Activated CD8-positive, alpha-beta memory T cell treated with anti-CD3 and anti-CD28 coated beads for 36 hours (primary cell): Measurements from ENCODE around the gene CPA5. TPM values are rescaled to one million over a fixed set of nuclear protein-coding genes. Genes with fewer than 3 reads are reported as not detected.

Experiments used
- CTCF ChIA-PET: fragments of 350-600 bp; sonication (Branson Sonifier 250); formaldehyde crosslinking; loops from one replicate; lab custom pipeline; 2021; ENCODE audit warnings: antibody characterized with exemption; lab: Charles Lee
- POLR2A ChIA-PET: fragments of 350-600 bp; sonication (Branson Sonifier 250); formaldehyde crosslinking; loops from one replicate; lab custom pipeline; 2021; ENCODE audit warnings: antibody characterized with exemption; lab: Charles Lee
- total RNA-seq, 2 experiments: library from RNA; stranded (reverse); gene quantifications; one replicate each; pipeline ENCODE4 v1.2.3, GENCODE V29; 2021

The CPA5 gene
- total RNA-seq, 2 experiments from 2014 or later: 2.1 to 3.2 TPM

- ChIA-PET POLR2A (no interaction called here), CTCF (interaction anchor here (1.0 to 1.1 kb wide), 2 partner anchors 8 to 15 kb away, joined by 3 read pairs; no protein-coding TSS in a partner anchor)
Observed at GRCh38 chr7:130356121-130356875, 11.7 kb downstream of the CPA5 start.

- ChIA-PET POLR2A (interaction anchor here (0.7 kb wide), 1 partner anchor 175 kb away, joined by 9 read pairs; no protein-coding TSS in a partner anchor), CTCF (interaction anchor here (1.0 to 1.1 kb wide), 2 partner anchors 9 to 16 kb away, joined by 3 read pairs; no protein-coding TSS in a partner anchor)
Observed at GRCh38 chr7:130356876-130357611, 12.4 kb downstream of the CPA5 start.

- ChIA-PET CTCF (no interaction called here), POLR2A (no interaction called here)
Observed at GRCh38 chr7:130358471-130358870, 13.9 kb downstream of the CPA5 start.

- CTCF ChIA-PET: no interaction called here
- POLR2A ChIA-PET: no interaction called here
Observed at GRCh38 chr7:130359276-130359857, 14.8 kb downstream of the CPA5 start.

GRCh38 chr7:130360518-130360917 lies 15.9 kb downstream of the CPA5 start:
- POLR2A ChIA-PET: no interaction called here

GRCh38 chr7:130361681-130362080 lies 17.1 kb downstream of the CPA5 start:
- ChIA-PET POLR2A (no interaction called here), CTCF (no interaction called here)

More at GRCh38 chr7:130360518-130360917, 15.9 kb downstream of the CPA5 start:
- CTCF ChIA-PET: no interaction called here

- POLR2A ChIA-PET: no interaction called here
- CTCF ChIA-PET: interaction anchor here (0.8 kb wide), 1 partner anchor 32 kb away, joined by 3 read pairs; no protein-coding TSS in a partner anchor
Observed at GRCh38 chr7:130362251-130362816, 17.7 kb downstream of the CPA5 start.

- CTCF ChIA-PET: interaction anchor here (0.8 kb wide), 1 partner anchor 31 kb away, joined by 3 read pairs; no protein-coding TSS in a partner anchor
- POLR2A ChIA-PET: interaction anchor here (0.9 kb wide), 1 partner anchor 157 kb away, joined by 3 read pairs; the partner anchor contains the start of gene TMEM209
Observed at GRCh38 chr7:130363026-130363847, 18.6 kb downstream of the CPA5 start.

- ChIA-PET POLR2A (interaction anchor here (0.9 kb wide), 1 partner anchor 159 kb away, joined by 3 read pairs; the partner anchor contains the start of gene TMEM209), CTCF (no interaction called here)
Observed at GRCh38 chr7:130364451-130364850, 19.8 kb downstream of the CPA5 start.

GRCh38 chr7:130365088-130365487 lies 20.5 kb downstream of the CPA5 start:
- CTCF ChIA-PET: no interaction called here

GRCh38 chr7:130365511-130366441 lies 21.2 kb downstream of the CPA5 start:
- CTCF ChIA-PET: no interaction called here
- POLR2A ChIA-PET: no interaction called here

More at GRCh38 chr7:130365088-130365487, 20.5 kb downstream of the CPA5 start:
- POLR2A ChIA-PET: no interaction called here

- ChIA-PET CTCF (no interaction called here), POLR2A (no interaction called here)
Observed at GRCh38 chr7:130366564-130366963, 21.9 kb downstream of the CPA5 start.

- CTCF ChIA-PET: no interaction called here
Observed at GRCh38 chr7:130367088-130367755, 22.6 kb downstream of the CPA5 start.

GRCh38 chr7:130367836-130368746 lies 23.5 kb downstream of the CPA5 start:
- CTCF ChIA-PET: interaction anchor here (0.6 kb wide), 1 partner anchor 496 kb away, joined by 4 read pairs; no protein-coding TSS in a partner anchor
- POLR2A ChIA-PET: no interaction called here

More at GRCh38 chr7:130367088-130367755, 22.6 kb downstream of the CPA5 start:
- POLR2A ChIA-PET: no interaction called here

- POLR2A ChIA-PET: interaction anchor here (0.7 kb wide), 1 partner anchor 164 kb away, joined by 3 read pairs; the partner anchor contains the start of gene TMEM209
Observed at GRCh38 chr7:130369110-130369711, 24.6 kb downstream of the CPA5 start.

More at GRCh38 chr7:130369110-130369711, 24.6 kb downstream of the CPA5 start:
- CTCF ChIA-PET: no interaction called here
